Skin of body (tissue), 2 donors: ENCODE data around the gene PCBP3. TPM values are rescaled to one million over a fixed set of nuclear protein-coding genes. Genes with fewer than 3 reads are reported as not detected.
"Not testable (repeated sequence)": the region's sequence is repeated elsewhere in the genome, so short reads cannot be mapped to it uniquely, and the experiment has no call there.

Experiments used
- DNase-seq: peaks from one replicate; lab custom pipeline; 2025; lab: John Stamatoyannopoulos, UW
- total RNA-seq: library from RNA; depleted of rRNA; stranded (reverse); fragments of >200 nt; gene quantifications from one replicate; pipeline ENCODE4 v1.2.3, GENCODE V29; 2014

The PCBP3 gene
- total RNA-seq, 1 donor from 2014 or later, result 3.4 TPM

DNA sequence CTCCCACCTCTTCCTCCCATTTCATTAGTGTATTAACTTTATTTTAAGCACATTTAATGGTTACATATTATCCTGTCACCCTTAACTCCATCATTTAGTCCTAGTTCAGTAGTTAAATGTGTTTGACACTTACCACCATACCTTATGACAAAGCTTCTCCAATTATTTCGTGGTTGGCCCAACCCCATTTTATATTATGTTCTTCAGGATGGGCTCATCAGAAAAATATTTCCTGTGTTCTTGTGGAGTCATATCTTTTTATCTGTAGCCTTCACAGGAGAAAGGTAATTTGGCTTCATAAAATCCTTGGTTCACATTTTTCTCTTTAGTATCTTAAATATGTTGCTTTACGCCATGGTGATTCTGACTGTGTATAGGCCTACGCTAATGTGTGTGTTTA, 195.7 kb downstream of the PCBP3 start:
- no peak for DNase-seq

DNA sequence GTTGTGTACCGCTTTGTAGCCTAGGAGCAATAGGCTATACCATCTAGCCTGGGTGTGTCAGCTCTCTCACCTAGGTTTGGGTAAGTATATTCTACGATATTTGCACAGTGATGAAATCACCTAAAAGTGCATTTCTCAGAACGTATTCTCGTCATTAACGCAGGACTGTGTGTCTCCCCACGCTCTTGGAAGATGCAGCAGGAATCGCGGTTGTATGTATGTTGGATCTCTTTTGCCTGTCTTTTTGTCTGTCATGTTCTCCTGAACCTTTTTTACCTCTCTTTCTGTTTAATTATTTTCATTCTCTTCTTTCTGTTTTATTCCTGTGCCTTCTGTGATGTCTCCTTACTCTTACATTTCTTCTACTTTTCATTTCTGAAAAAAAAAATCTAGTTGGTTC, 197.5 kb downstream of the PCBP3 start:
- no peak for DNase-seq

DNA sequence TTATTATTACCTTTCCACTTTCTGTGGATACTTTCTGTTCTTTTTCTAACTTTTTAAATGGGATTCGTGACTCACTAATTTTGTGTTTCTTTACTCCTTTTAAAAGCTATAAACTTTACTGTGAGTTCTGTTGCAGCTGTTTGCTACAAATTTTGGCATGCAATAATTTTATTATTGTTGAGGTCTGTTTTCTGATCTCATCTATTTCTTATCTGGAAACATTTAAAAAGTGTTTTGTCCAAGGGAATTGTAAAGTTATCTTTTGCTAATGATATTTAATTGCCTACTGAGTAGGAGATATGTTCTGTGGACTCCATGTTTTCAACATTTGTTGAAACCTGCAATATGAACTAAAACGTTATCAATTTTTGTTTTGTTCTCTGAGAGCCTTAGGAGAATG, 199.9 kb downstream of the PCBP3 start:
- no peak for DNase-seq

DNA sequence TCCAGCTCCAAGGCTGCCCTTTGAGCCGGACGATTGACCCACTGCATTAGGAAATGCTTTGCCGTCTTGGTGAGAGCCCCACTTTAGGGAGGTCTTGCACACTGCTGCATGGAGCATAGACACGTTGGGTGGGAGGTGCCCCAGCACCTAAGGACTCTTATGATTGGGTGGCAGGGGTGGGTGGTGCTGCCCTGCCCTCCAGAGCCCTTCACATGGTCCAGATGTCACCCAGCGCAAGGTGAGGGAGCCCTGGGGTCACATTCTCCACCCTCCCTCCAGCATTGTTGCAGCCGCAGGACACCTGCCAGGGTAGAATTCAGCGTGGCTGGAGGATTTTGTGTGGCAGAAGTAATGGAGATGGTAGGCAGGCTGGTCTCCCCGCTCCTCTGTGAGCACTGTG, 200.7 kb downstream of the PCBP3 start:
- no peak for DNase-seq

DNA sequence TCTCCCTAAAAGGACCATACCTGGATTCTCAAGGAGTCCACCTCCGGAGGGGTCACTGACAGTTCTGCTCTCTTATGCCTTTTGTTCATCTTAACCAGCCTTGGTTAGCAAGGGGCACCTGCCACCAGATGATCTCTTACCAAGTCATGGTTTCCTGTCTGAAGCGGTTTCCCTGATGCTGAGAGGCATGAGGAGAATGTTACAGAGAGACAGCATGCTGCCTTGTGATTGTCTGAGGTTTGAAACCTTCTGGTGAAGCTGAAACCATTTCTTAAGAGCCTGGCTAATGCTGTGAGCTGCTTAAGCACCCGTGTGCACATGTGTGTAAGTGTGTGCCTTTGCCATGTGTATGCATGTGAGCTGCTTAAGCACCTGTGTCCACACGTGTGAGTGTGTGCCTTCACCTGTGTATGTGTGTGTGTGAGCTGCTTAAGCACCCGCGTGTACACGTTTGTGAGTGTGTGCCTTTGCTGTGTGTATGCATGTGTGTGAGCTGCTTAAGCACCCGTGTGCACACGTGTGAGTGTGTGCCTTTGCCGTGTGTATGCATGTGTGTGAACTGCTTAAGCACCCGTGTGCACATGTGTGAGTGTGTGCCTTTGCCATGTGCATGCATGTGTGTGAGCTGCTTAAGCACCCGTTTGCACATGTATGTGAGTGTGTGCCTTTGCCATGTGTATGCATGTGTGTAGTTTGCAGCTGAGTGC, 201.7 kb downstream of the PCBP3 start:
- DNase-seq, result no peak

DNA sequence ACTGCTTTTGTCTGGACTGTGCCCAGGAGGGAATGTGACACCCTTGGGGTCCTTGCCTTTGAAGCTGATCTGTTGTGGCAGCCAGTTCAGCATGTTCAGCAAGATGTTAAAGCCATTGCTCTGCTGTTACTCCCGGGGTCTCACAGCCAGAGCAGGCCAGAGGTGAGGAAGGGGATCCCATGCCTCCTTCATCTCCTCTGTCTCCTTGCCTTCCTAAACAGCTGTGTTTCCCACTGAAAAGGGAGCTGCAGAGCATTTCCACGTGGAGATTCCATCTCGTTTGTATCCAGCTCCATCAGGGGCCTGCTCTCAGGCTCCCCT, 202.2 kb downstream of the PCBP3 start:
- DNase-seq, result no peak

DNA sequence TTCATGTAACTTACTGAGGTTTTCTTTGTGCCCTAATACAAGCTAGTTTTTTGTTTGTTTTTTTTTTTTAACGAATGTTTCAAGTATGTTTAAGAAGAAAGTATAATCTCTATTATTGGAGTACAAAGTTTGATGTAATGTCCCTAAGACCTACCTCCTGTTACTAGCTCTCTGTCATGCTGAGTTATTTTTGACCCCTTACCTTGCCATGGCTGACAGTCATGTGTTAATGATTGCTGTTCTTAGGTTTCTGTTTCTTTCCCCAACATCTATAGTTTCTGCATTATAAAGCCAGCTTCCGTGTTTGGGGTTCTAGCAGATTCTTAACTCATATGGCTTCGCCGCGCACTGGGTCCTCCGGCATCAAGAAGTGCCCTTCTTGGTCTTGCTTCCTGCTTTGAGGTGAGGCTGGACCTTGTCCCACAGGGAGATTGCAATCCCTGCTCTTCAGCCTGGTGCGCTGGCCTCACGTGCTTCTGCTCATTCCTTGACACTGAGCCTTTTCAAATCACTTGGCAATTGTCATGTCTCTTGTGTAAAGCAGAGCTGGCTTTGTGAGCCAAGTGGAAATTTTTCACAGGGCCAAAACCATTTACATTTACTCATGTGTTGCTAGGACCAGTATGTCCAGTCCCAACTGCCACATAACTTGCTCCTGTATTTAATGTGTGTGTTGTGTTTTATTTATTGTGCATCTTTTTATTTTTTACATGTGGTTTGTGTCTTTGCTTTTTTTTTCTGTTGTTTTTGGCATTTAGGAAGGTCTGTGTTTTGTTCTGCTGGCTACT, 203.0 kb downstream of the PCBP3 start:
- DNase-seq, result no peak

DNA sequence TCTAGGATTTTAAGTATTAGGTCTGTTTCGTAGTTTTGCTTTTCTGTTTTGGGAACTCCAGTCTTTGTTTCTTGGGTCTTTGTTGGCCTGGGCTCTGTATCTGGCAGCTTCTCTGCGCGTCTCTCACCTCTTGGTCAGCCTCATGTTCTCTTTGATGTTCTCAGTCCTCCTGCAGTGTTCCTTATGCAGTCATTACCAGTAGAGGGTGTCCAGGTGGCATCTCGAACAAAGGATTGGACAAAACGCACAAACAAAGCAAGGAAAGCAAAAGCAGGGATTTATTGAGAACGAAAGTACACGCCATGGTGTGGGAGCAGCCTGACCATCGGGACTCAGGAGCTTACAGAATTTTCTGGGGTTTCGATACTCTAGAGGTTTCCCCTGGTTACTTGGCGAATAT, 204.3 kb downstream of the PCBP3 start:
- DNase-seq, result no peak

DNA sequence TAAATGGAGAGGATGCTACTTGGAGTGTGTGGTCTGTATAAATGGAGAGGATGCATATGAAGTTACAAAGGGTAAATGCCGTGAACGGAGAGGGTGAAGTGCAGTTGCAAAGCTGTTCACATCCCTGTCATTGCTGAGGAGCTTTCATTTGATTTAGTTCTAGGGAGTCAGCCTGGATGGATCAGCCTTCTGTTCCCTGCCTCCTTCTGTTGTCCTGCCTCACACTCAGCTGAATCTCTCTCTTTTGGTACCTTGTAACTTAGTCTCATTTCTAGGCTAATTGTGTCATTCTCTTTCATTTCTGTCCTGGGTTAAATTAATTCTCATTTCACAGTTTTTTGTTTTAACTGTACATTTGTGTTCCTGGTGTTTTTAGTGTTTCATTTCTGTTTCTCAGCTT, 204.8 kb downstream of the PCBP3 start:
- no peak for DNase-seq

DNA sequence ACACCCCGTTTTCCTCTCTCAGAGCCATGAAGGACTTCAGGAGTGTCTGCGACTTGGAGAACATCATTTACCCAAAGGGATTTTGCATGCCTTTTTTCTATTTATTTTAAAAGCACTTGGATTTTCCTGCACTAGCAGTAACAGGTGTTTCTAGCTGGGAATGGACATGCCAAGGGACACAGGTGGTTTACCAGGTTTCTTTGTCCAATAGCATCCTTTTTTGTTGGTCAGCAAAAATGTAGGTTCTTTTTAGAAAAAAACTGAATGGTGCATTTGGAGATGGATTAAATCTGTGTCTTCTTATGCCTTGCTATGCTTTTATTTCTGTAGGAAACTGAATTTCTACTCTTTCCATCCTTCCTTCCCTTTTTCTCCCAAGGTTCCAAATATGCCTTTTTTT, 205.3 kb downstream of the PCBP3 start:
- DNase-seq, result no peak

DNA sequence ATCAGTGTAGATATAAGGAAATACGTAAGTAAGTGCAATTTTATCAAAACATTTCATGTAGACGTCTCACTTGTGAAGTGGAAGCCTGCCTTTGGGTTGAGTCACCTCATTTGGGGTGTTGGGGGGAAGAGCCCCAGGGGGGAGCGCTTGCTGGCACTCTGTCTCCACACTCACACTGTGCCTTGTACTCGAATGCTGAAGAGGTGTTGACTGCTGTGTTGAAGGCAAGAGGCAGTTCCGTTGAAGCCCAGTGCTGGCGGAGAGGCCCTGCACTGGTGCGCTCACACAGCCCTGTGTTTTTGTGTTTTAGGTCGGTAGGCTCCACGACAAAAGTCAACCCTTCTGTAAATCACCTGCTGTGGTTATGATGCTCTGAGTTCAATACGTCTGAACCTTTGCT, 206.1 kb downstream of the PCBP3 start:
- no peak for DNase-seq

DNA sequence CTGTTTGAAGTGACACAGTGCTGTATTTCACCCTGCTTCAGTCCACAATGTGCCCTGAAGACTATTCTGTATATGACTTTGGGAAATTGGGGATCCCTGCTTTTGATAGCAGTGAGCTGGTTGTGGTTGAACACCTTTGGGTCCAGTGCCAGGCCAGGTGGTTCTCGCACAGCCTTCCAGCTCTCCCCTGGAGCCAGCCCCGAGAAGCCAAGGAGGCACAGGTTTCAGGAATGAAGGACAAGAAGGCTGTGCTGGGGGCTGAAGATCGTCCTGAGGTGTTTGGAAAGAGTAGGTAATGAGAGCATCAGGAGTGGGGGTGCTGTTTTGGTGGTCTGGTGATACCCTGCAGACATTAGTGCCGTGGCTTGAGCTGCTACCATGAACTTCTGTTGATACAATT, 206.7 kb downstream of the PCBP3 start:
- no peak for DNase-seq

DNA sequence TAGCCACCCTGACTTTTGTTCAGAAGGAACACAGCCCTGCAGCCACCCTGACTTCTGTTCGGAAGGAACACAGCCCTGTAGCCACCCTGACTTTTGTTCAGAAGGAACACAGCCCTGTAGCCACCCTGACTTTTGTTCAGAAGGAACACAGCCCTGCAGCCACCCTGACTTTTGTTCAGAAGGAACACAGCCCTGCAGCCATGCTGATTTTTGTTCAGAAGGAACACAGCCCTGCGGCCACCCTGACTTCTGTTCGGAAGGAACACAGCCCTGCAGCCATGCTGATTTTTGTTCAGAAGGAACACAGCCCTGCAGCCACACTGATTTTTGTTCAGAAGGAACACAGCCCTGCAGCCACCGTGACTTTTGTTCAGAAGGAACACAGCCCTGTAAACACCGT, 208.9 kb downstream of the PCBP3 start:
- not testable (repeated sequence) for DNase-seq

DNA sequence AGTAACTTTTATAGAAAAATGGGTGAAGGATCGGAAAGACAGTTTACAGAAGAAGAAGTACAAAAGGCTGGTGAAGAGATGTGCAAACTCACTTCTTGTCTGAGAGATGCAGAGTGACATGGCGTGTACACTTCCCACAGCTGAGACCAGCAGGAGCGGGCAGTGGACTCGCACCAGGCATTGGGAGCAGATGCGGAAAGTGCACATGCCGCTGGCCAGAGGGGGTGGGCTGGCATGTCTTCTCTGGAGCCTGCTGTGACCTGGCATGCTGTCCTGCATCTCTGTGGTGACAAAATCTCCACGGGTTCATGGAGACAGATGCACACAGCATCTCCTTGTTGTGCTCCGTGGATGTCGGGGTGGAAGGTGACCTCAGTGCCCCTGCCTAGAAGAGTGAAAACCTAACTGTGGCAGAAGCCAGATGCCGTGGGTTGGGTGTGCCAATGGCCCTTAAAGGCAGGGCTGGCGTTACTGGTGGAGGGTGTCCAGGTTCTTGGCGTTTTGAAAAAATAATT, 209.4 kb downstream of the PCBP3 start:
- DNase-seq, result no peak

DNA sequence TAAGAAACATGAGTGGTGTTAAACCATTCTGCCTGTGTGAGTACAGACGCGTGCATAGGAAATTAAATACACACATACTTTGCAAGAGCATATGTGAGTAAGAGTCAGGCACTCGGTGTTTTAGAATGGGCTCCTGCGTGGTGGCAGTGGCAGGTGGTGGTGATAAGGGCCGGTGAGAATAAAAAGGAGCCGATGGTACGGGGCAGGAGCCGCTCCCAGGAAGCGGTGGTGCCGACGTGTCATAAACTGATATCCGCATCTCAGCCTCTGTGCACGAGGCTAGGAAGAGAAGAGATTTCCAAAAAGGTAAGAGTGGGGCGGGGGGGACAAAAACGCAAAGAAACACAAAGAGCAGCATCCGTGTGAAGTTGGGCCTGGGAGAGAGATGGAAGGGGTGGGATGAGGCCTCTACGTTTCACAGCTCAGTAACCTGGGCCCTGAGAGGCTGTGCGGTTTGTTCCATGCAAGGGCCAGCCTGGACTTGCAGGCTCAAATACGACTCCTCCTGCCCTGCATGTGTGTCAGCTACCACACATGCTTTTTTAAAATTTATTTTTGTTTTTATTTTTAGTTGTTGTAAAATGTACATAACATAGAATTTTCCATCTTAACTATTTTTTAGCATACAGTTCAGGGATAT, 210.3 kb downstream of the PCBP3 start:
- no peak for DNase-seq

DNA sequence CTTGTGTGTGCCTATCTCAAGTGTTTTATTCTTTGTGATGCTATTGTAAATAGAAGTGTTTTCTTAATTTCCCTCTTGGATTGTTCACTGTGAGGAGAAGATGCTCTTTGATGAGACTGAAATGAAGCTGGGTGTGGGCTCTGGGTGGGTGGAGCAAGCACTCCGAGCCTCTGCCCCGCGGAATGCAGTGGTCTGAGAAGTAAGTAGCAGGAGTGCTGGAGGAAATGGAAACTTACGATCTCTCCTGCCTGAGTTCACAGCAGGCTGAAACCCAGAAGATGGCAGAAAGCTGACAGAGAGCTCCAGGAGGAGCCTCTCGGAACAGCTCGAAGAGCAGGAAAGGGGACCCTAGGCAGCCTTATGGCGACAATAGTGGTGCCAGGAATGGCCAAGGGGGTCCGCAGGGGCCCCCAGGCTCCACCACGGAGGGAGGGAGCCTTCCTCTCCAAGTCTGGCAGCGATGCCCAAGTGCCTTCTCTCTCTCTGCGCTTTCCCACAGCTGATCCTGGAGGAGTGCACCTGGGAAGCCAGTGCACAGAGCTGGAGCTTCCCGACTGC, 211.2 kb downstream of the PCBP3 start:
- no peak for DNase-seq

DNA sequence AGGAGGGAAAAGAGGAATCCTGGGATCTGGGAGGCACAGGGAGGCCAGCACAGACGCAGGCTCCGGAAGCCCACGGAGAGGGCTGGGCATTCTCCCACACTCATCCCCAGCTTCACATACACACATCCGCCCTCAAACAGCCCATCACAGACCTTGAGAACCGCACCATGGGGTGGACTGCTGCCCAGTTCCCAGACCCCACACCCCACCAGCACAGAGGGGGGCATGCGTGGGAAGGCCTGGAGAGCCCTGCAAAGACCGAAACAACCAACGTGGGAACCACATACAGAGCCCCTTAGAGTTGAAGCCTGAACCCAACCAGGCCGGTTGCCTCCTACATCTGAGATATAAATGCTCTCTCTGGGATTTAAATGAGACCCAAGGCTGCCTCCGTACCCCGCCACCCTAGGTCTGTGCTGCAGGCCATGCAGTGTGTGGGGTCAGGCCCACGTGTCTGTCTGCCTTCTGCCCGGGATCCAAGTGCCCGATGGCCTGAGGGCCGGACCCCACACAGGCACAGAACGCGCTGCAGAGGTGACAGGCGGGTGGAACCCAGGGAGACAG, 211.8 kb downstream of the PCBP3 start:
- no peak for DNase-seq

DNA sequence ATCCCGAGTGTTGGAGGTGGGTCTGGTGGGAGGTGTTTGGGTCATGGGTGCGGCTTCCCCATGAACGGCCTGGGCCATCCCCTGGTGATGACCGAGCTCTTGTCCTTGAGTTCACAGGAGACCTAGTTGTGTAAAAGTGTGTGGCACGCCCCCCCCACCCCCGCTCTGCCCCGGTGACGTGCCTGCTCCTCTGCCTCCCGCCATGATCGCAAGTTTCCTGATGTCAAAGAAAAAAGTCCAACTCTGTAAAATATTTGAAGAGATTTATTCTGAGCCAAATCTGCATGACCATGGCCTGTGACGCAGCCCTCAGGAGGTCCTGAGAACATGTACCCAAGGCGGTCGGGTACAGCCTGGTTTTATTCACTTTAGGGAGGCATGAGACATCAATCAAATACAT, 212.9 kb downstream of the PCBP3 start:
- no peak for DNase-seq

DNA sequence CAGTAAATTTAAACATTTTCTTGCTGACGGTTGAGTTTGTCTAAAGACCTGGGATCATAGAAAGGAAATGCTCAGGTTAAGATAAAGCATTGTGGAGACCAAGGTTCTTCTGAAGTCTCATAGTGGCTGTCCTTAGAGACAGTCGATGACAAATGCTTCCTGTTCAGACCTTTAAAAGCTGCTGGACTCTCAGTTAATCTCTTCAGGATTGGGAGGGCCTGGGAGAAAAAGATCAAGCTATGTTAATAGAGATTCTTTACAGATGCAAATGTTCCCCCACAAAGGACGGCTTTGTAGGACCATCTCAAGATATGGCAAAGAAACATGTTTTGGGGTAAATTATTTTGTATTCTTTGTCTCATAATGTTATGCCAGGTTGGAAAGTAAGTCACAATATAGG, 213.4 kb downstream of the PCBP3 start:
- no peak for DNase-seq

DNA sequence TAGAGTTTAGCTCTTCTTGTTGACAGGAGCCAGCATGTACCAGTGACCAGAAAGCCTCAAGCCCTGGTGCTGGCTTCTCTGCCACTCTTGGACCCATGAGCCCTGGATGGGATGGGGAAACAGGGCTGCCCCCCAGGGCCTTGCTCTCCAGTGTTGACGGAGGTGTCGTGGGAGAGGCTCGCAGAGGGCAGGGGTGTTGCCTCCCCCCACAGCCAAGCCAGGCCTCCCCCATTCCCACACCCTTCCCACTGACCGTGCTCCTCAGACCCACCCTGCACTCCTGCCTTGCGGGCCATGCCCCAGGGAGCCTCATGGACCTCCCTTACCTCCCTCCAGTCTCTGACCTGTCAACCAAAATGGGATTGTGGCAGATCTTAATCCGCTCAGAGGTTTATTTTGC, 214.2 kb downstream of the PCBP3 start:
- no peak for DNase-seq

DNA sequence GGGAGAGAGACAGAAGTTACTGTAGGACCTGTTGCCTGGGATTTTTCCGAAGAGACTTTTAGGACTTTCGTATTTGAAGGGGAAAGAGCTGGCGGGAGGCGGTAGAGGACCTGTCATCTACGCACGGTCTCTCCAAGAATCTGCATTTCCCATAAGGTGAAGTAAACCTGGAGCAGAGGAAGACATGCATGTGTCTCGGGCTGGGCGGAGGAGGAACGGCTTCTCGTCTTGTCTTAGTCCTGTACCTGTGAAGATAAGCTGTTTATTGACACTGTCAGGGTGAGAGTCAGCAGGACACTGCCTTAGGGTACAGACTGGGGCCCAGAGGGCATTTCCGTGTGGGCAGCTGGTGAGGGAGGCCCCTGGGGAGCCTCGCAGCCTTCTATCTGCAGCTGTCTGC, 214.7 kb downstream of the PCBP3 start:
- no peak for DNase-seq
